Stomach (tissue), 9 donors: Measurements from ENCODE around the gene MYL5. TPM values are rescaled to one million over a fixed set of nuclear protein-coding genes. Genes with fewer than 3 reads are reported as not detected.

ENCODE experiments used
- DNase-seq, 2 donors: peaks; one replicate each; pipeline versions ENCODE4 v3.0.0 to v3.0.0-alpha.2; 2013 to 2019
- H3K27ac ChIP-seq, 5 donors: fragments of 200-600 bp in 4 of 5; sonication (generic) in 4 of 5; one replicate each; pipeline ENCODE4 v1.5.1; 2013 to 2019; ENCODE audit warnings: mild to moderate bottlenecking in 1 of 5, moderate library complexity in 1 of 5
- H3K27me3 ChIP-seq, 3 donors: fragments of 200-600 bp; sonication (generic); one replicate each; pipeline ENCODE4 v1.5.1; 2017 to 2019; ENCODE audit warnings: mixed run types in 1 of 3
- H3K36me3 ChIP-seq, 4 donors: fragments of 200-600 bp; sonication (generic); 1 replicate in 3 of 4; 2 replicates in 1 of 4; pipeline ENCODE4 v1.5.1; 2016 to 2019
- H3K4me1 ChIP-seq, 4 donors: fragments of 200-600 bp; sonication (generic); one replicate each; pipeline ENCODE4 v1.5.1; 2016 to 2019
- H3K4me3 ChIP-seq, 4 donors: fragments of 200-600 bp; sonication (generic) in 3 of 4; one replicate each; pipeline ENCODE4 v1.5.1; 2016 to 2019; ENCODE audit warnings: mild to moderate bottlenecking in 1 of 4
- H3K9me3 ChIP-seq, 4 donors: fragments of 200-600 bp; sonication (generic); one replicate each; pipeline ENCODE4 v1.5.1; 2016 to 2019
- EP300 ChIP-seq: sonication (generic); formaldehyde crosslinking; IDR thresholded peaks from one replicate; pipeline ENCODE4 v1.6.1; 2017; ENCODE audit warnings: antibody characterized with exemption
- POLR2A ChIP-seq, 4 donors: fragments of 450-650 bp; IDR thresholded peaks; one replicate each; pipeline ENCODE4 v1.6.1; 2016; ENCODE audit warnings: antibody characterized with exemption in 4 of 4, control low read depth in 2 of 4, mild to moderate bottlenecking in 1 of 4, moderate library complexity in 1 of 4
- POLR2AphosphoS5 ChIP-seq, 3 donors: sonication (generic); formaldehyde crosslinking; IDR thresholded peaks; one replicate each; pipeline ENCODE4 v1.6.1; 2016; ENCODE audit warnings: antibody characterized with exemption in 3 of 3
- WGBS, 5 donors: extraction: QIAGEN DNeasy Blood & Tissue Kit in 3 of 5; methylation state at CpG; one replicate each; pipeline versions ENCODE4 v1.1.5 to v1.1.7; 2013 to 2018; 5-methylcytosine and 5-hydroxymethylcytosine counted together
- intact Hi-C: fragments of 100-400 bp; cut with DNase I; formaldehyde crosslinking; loops from one replicate; pipeline ENCODE4 v1.15.1; 2023; ENCODE audit warnings: low total_unique reads
- polyA plus RNA-seq, 3 donors: library from polyadenylated mRNA; stranded (reverse); fragments of 200-250 nt; gene quantifications; one replicate each; pipeline ENCODE4 v1.2.3, GENCODE V29; 2013
- total RNA-seq, 5 donors: library from RNA; depleted of rRNA; stranded (reverse); fragments of >200 nt; gene quantifications; one replicate each; pipeline versions ENCODE4 v1.1.0 to v1.2.3, GENCODE V29; 2014 to 2016
- TF ChIP-seq, protein P1 (sequence below), 7 experiments: fragments of 450-650 bp in 4 of 7; fragments of 200-600 bp in 3 of 7; sonication (generic) in 3 of 7; IDR thresholded peaks; one replicate each; pipeline ENCODE4 v1.5.1; 2016 to 2019; ENCODE audit warnings: antibody characterized with exemption in 7 of 7, control low read depth in 2 of 7, mild to moderate bottlenecking in 1 of 7
- donor health status: healthy with polysubstance abuse.
- donor health status: Bipolar disorder and iron deficiency.
- donor health status: healthy.

Gene MYL5
- total and polyA plus RNA-seq, 8 donors, result 7.0 to 148 (median 16.2) TPM

DNA sequence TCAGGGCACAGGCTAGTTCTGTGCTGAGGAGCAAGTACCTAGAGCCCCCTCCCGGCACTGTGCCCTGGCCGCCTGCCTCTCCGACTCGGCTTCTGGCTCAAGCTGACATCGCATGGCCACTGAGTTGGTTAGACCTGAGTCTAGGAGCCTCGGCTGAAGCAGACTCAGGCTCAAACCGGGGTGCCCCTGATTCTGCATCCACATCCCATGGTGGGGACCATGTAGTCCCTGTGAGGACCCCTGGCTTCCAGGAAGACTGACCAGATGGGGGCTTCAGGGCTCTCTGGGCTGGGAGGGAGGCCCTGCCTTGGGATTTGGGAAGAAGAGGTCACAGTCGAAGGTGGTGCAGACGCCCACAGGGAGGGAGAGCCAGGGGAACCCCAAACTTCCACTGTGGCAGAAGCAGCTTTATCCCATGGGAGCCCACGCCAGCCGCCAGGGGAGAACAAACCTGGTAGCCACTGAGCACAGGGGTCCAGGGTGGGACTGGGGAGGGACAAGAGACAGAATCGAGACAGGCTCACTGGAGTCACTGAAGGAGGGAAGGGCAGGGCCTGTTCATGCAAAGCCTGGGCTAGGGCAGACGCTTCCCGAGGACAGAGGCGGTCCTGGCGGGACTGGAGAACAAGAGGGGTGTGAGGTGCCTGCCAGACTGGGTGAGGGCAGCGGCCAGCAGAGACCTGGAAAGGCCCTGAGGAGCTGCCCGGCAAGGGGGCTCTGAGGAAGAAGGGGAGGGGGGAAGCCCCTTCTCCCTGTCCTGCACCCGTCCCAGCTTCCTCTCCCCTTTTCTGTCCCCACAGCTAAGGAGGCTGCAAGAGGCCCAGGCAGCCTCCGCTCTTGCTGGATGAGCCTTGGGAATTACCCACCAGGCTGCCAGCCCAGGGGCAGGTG lies 47.9 kb upstream of the MYL5 start:
- H3K27me3 ChIP-seq, result peaks cover 0 to 72% (median 24%) of the 10 kb centered on the region in 3 donors
- no peak for TF ChIP-seq POLR2AphosphoS5 (IDR thresholded peaks at IDR 0.05)
- no peak for TF ChIP-seq POLR2A (IDR thresholded peaks at IDR 0.05)
- TF ChIP-seq EP300, result no peak
- TF ChIP-seq, protein P1, sequence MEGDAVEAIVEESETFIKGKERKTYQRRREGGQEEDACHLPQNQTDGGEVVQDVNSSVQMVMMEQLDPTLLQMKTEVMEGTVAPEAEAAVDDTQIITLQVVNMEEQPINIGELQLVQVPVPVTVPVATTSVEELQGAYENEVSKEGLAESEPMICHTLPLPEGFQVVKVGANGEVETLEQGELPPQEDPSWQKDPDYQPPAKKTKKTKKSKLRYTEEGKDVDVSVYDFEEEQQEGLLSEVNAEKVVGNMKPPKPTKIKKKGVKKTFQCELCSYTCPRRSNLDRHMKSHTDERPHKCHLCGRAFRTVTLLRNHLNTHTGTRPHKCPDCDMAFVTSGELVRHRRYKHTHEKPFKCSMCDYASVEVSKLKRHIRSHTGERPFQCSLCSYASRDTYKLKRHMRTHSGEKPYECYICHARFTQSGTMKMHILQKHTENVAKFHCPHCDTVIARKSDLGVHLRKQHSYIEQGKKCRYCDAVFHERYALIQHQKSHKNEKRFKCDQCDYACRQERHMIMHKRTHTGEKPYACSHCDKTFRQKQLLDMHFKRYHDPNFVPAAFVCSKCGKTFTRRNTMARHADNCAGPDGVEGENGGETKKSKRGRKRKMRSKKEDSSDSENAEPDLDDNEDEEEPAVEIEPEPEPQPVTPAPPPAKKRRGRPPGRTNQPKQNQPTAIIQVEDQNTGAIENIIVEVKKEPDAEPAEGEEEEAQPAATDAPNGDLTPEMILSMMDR (IDR thresholded peaks at IDR 0.05), result no peak
- H3K36me3 ChIP-seq, result no peaks in the 10 kb centered on the region
- no peaks in the 10 kb centered on the region for H3K4me1 ChIP-seq
- WGBS, 5 donors, result 69 to 78% (median 71%) methylated on average over 13 to 20 of the region's 20 CpGs
- intact Hi-C loops, result no loop called here
- no peaks in the 10 kb centered on the region for H3K9me3 ChIP-seq
- DNase-seq, result no peak
- no peak overlapping the region for H3K27ac ChIP-seq
- no peak overlapping the region for H3K4me3 ChIP-seq

DNA sequence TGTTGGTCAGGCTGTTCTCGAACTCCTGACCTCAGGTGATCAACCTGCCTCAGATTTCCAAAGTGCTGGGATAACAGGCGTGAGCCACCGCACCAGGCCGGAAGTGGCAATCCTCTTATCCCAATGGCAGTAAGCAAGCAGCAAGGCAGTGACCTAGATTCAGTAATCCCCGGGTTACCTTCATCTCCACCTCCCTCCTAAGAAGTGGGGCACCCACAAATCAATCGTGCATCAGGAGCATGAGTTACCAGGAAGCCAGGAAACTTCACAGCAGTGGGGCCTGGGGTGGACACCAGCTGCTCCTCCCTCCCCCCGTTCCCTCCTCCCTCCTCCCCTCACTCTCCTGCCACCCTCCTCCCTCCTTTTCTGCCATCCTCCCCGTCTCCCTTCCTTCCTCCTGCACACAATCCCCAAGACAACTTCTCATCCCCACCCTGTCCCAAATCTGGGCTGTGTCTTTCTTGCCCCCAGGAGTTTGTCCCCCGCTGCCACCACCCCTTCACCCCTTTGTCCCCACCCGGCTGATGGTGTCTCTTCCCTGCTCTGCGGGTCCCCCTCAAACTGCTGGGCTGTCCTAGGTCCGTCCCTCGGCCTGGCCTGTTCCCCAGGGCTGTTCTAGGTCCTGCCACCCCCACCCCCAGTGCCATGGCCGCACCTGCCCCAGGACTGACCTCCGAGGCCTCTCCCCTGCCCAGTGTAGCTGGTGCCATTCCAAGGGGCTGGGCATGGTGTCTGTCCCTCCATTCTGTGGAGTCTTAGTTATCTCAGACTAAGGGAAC lies 46.8 kb upstream of the MYL5 start:
- TF ChIP-seq, protein P1 (IDR thresholded peaks at IDR 0.05), result no peak
- TF ChIP-seq EP300, result no peak
- TF ChIP-seq POLR2AphosphoS5 (IDR thresholded peaks at IDR 0.05), result no peak
- TF ChIP-seq POLR2A (IDR thresholded peaks at IDR 0.05), result no peak
- Histone ChIP-seq H3K27ac (no peak overlapping the region), H3K27me3 (peaks cover 0 to 72% (median 24%) of the 10 kb centered on the region in 3 donors), H3K9me3 (peaks cover 0 to 7% (median 0%) of the 10 kb centered on the region in 4 donors), H3K36me3 (no peaks in the 10 kb centered on the region), H3K4me3 (no peak overlapping the region), H3K4me1 (no peaks in the 10 kb centered on the region)
- intact Hi-C loops, result no loop called here
- DNase-seq, result no peak
- 64 to 80% (median 71%) methylated on average over 14 of the region's 15 CpGs for WGBS, 5 donors

DNA sequence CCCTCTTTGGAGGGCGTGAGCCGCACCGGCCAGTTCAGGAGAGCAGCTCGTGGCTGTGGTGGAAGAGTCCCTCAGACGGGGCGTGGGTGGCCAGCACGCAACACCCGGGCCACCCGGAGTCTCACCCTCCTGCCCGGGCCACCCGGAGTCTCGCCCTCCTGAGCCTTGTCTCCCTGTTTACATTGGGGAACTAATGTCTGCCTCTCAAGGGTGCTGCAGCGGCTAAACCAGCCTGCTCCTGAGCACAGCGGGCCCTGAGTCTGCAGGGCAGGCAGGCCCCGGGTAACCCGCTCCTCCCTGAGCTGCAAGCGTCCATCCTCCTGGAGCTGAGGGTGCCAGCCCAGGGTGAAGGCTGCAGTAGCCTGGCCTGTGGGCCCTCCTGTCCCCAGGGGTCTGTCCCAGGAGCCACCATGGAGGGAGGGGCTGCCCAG lies 46.0 kb upstream of the MYL5 start:
- no peak overlapping the region for H3K4me3 ChIP-seq
- DNase-seq, result no peak
- H3K27me3 ChIP-seq, result peaks cover 0 to 71% (median 24%) of the 10 kb centered on the region in 3 donors
- intact Hi-C loops, result no loop called here
- TF ChIP-seq POLR2AphosphoS5 (IDR thresholded peaks at IDR 0.05), result no peak
- no peak for TF ChIP-seq EP300
- TF ChIP-seq, protein P1 (IDR thresholded peaks at IDR 0.05), result no peak
- TF ChIP-seq POLR2A (IDR thresholded peaks at IDR 0.05), result no peak
- no peak overlapping the region for H3K27ac ChIP-seq
- 83 to 87% (median 85%) methylated on average over 8 to 17 of the region's 17 CpGs for WGBS, 5 donors
- no peaks in the 10 kb centered on the region for H3K4me1 ChIP-seq
- peaks cover 0 to 15% (median 0%) of the 10 kb centered on the region in 4 donors for H3K9me3 ChIP-seq
- no peaks in the 10 kb centered on the region for H3K36me3 ChIP-seq

DNA sequence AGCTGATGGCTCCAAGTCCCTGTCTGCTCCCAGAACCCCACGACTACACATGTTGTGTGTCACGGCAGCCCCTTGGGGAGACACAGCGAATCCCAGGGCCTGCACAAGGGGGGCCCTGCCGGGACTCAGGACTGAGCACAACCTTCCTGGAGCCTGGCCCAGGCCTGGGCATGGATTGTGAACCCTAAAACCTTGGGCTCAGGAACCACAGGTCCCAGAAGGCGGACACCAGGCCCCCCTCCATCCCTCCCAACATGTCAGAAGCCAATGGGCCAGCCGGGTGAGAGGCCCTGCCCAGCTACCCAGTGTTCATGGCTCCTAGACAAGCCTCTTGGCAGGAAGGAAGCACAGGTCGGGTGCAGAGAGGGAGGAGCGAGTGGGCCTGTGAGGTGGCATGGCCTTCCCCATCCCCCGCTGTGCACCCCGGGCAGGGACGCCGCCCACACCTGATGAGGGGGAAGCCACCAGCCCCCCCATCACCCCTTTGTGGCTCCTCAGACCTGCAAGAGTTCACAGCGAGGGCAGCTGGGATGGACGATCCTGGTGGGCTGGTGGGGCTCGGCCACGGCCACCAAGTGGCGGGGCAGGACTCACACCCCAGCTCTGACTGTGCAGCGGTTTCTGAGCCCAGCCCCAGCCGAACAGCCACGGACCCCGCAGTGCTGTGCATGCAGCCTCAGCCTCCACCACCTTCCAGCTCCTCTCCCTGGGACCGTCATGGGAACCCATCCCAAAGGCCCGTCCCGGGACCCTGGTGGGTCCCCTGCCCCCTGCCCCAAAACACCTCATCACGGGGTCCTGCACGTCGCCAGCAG lies 45.3 kb upstream of the MYL5 start:
- no peak for DNase-seq
- Histone ChIP-seq H3K4me3 (no peak overlapping the region), H3K36me3 (no peaks in the 10 kb centered on the region), H3K9me3 (peaks cover 0 to 15% (median 0%) of the 10 kb centered on the region in 4 donors), H3K4me1 (no peaks in the 10 kb centered on the region), H3K27me3 (peaks cover 0 to 64% (median 24%) of the 10 kb centered on the region in 3 donors), H3K27ac (no peak overlapping the region)
- 82 to 87% (median 85%) methylated on average over 9 to 27 of the region's 27 CpGs for WGBS, 5 donors
- intact Hi-C loops, result no loop called here
- TF ChIP-seq, protein P1 (IDR thresholded peaks at IDR 0.05), result no peak
- no peak for TF ChIP-seq EP300
- no peak for TF ChIP-seq POLR2A (IDR thresholded peaks at IDR 0.05)
- no peak for TF ChIP-seq POLR2AphosphoS5 (IDR thresholded peaks at IDR 0.05)
